HepG2 (cell line): ENCODE results near the gene KCTD8. TPM values are rescaled to one million over a fixed set of nuclear protein-coding genes. Genes with fewer than 3 reads are reported as not detected.

ENCODE experiments used
- CCDC6 ChIP-seq: sonication (generic); formaldehyde crosslinking; IDR thresholded peaks from 2 replicates; pipeline ENCODE4 v1.8.1; 2022; ENCODE audit warnings: mild to moderate bottlenecking, missing genetic modification reagents, moderate library complexity
- ELF1 ChIP-seq: sonication (generic); formaldehyde crosslinking; IDR thresholded peaks from 2 replicates; pipeline ENCODE4 v1.4.0; 2020; ENCODE audit warnings: missing genetic modification reagents
- FOSL2 ChIP-seq: sonication (generic); formaldehyde crosslinking; IDR thresholded peaks from 2 replicates; pipeline ENCODE4 v1.4.0; 2020; ENCODE audit warnings: missing genetic modification reagents
- GABPB1 ChIP-seq: IDR thresholded peaks from 2 replicates; pipeline ENCODE4 v1.6.1; 2016; ENCODE audit warnings: mild to moderate bottlenecking, missing genetic modification reagents, moderate library complexity, missing compliant biosample characterization
- HCFC1 ChIP-seq: fragments of 150-350 bp; IDR thresholded peaks from 2 replicates; pipeline ENCODE4 v1.6.1; 2014; ENCODE audit warnings: low read depth, low read length
- HOXA3 ChIP-seq: sonication (generic); formaldehyde crosslinking; IDR thresholded peaks from 2 replicates; pipeline ENCODE4 v1.5.0; 2020; ENCODE audit warnings: missing genetic modification reagents
- MAZ ChIP-seq, 2 experiments: sonication (generic) in 1 of 2; formaldehyde crosslinking in 1 of 2; IDR thresholded peaks; 2 replicates each; pipeline versions ENCODE4 v1.5.0 to v1.6.1; 2012 to 2020; ENCODE audit warnings: low read depth in 2 of 2, mild to moderate bottlenecking in 2 of 2, borderline replicate concordance in 1 of 2, improper control_type of control experiment in 1 of 2, low read length in 1 of 2, missing genetic modification reagents in 1 of 2, moderate library complexity in 1 of 2
- PPARG ChIP-seq: conservative IDR thresholded peaks from 2 replicates; pipeline ENCODE4 v1.6.1; 2016; ENCODE audit warnings: missing biosample characterization, missing genetic modification reagents
- SMYD3 ChIP-seq: sonication (generic); formaldehyde crosslinking; IDR thresholded peaks from 2 replicates; pipeline ENCODE4 v1.8.1; 2023; ENCODE audit warnings: mild to moderate bottlenecking, missing genetic modification reagents
- ZFP36 ChIP-seq: fragments of 150-350 bp; IDR thresholded peaks from 2 replicates; pipeline ENCODE4 v1.6.1; 2018; ENCODE audit warnings: borderline replicate concordance, low read length, low read depth; ENCODE audit not compliant: partially characterized antibody
- ZNF773 ChIP-seq: sonication (generic); formaldehyde crosslinking; IDR thresholded peaks from 2 replicates; pipeline ENCODE4 v1.4.0; 2020; ENCODE audit warnings: missing genetic modification reagents, borderline replicate concordance
- polyA plus RNA-seq, 8 experiments: library from polyadenylated mRNA; depleted of rRNA in 3 of 8; stranded (reverse) in 7 of 8; unstranded in 1 of 8; fragments of >200 nt; fragmentation: Illumina TruSeq in 4 of 8; extraction: Trizol in 4 of 8; gene quantifications; 2 replicates each; pipeline versions ENCODE4 v1.2.1 to v1.2.3, GENCODE V29; 2011 to 2016; ENCODE audit warnings: low read depth in 4 of 8, missing spikeins in 1 of 8, mixed read lengths in 1 of 8; ENCODE audit not compliant: insufficient read depth in 1 of 8
- total RNA-seq, 5 experiments: library from RNA; depleted of rRNA; stranded (reverse); fragments of >200 nt; fragmentation: Illumina TruSeq; extraction: Trizol; gene quantifications; 2 replicates each; pipeline ENCODE4 v1.2.3, GENCODE V29; 2016; ENCODE audit warnings: low read depth in 1 of 5
- TF ChIP-seq, protein P1 (sequence below): sonication (generic); formaldehyde crosslinking; IDR thresholded peaks from 2 replicates; pipeline ENCODE4 v1.4.0; 2020; ENCODE audit warnings: missing genetic modification reagents, borderline replicate concordance
- TF ChIP-seq, protein P2 (sequence below): sonication (generic); formaldehyde crosslinking; IDR thresholded peaks from 2 replicates; pipeline ENCODE4 v1.5.1; 2020; ENCODE audit warnings: mild to moderate bottlenecking, moderate library complexity, missing genetic modification reagents
- TF ChIP-seq, protein P3 (sequence below): sonication (generic); formaldehyde crosslinking; IDR thresholded peaks from 2 replicates; pipeline ENCODE4 v1.4.0; 2020; ENCODE audit warnings: missing genetic modification reagents, borderline replicate concordance
- TF ChIP-seq, protein P4 (sequence below): sonication (generic); formaldehyde crosslinking; IDR thresholded peaks from 2 replicates; pipeline ENCODE4 v1.4.0; 2020; ENCODE audit warnings: mild to moderate bottlenecking, low read depth, missing genetic modification reagents
- TF ChIP-seq, protein P5 (sequence below): sonication (generic); formaldehyde crosslinking; IDR thresholded peaks from 2 replicates; pipeline ENCODE4 v1.4.0; 2020; ENCODE audit warnings: mild to moderate bottlenecking, missing genetic modification reagents

KCTD8 gene
- total and polyA plus RNA-seq, 2 of the 13 experiments (the other 11 are each of a cell fraction or from before 2014, with no cell fraction given) = not detected

DNA sequence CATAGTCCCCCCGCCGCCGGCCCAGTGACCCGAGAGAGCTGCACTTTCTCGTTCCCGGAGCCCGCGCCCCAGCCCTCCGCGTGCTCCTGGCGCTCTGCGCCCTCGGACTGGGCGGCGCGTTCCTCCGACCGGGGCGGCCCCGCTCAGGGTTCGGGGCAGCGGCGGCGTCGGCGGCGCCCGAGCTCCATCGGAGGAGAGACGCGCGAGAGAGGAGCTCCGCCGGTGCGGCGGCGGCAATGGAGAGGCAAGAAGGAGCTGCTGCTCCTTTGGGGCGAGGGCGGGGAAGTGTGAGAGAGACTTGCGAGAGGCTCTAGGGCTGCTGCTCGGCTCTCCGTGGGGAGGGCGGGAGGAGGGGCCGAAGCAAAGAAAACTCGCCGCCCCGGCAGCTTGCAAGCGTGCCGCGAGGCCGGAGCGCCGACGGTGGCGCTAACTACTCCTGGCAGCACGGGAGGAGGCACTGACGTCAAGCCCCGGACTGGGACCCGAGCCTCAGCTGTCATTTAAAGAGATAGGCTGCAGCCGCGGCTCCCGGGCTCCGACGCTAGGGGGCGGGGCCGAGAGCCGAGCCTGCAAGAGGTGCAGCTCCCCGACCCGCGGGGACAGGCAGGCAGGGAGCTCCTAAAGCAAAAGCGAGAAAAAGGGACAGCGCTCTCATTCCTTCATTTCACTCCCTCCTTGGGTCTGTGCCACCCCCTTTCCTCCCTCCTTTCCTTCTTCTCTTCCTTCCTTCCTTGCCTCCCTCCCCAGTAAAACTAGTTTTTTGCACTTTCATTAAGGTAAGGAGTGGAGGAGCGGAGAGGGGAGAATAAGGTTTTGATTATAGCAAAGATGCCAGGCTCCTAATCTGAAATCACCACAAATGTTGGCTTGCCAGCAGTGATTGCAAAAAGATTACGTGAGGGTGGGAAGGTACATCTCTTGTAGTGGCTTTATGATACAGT is at the start of gene KCTD8 (continued):
- TF ChIP-seq MAZ (IDR thresholded peaks at IDR 0.05; ENCODE audit: borderline replicate concordance, low read depth, low read length) (no peak), MAZ (CRISPR knock-in tag; IDR thresholded peaks at IDR 0.05; ENCODE audit: low read depth) (no peak), ELF1 (no peak), SMYD3 (CRISPR knock-in tag) (no peak), GABPB1 (CRISPR knock-in tag) (peak; percentile 52; the same call in 1 of the 2 replicates), ZNF773 (no peak), HOXA3 (CRISPR knock-in tag) (peak; percentile 13; the same call in 1 of the 2 replicates), ZFP36 (no peak), FOSL2 (CRISPR knock-in tag) (0 out of 2 replicates have a peak, but pooled peaks have one; percentile 12), CCDC6 (CRISPR knock-in tag) (peak; percentile 37; the same call in 1 of the 2 replicates), PPARG (CRISPR knock-in tag) (no peak), HCFC1 (no peak)
- TF ChIP-seq, protein P1, sequence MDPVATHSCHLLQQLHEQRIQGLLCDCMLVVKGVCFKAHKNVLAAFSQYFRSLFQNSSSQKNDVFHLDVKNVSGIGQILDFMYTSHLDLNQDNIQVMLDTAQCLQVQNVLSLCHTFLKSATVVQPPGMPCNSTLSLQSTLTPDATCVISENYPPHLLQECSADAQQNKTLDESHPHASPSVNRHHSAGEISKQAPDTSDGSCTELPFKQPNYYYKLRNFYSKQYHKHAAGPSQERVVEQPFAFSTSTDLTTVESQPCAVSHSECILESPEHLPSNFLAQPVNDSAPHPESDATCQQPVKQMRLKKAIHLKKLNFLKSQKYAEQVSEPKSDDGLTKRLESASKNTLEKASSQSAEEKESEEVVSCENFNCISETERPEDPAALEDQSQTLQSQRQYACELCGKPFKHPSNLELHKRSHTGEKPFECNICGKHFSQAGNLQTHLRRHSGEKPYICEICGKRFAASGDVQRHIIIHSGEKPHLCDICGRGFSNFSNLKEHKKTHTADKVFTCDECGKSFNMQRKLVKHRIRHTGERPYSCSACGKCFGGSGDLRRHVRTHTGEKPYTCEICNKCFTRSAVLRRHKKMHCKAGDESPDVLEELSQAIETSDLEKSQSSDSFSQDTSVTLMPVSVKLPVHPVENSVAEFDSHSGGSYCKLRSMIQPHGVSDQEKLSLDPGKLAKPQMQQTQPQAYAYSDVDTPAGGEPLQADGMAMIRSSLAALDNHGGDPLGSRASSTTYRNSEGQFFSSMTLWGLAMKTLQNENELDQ (CRISPR knock-in tag) = no peak
- TF ChIP-seq, protein P2, sequence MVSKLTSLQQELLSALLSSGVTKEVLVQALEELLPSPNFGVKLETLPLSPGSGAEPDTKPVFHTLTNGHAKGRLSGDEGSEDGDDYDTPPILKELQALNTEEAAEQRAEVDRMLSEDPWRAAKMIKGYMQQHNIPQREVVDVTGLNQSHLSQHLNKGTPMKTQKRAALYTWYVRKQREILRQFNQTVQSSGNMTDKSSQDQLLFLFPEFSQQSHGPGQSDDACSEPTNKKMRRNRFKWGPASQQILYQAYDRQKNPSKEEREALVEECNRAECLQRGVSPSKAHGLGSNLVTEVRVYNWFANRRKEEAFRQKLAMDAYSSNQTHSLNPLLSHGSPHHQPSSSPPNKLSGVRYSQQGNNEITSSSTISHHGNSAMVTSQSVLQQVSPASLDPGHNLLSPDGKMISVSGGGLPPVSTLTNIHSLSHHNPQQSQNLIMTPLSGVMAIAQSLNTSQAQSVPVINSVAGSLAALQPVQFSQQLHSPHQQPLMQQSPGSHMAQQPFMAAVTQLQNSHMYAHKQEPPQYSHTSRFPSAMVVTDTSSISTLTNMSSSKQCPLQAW (CRISPR knock-in tag) = no peak
- TF ChIP-seq, protein P3, sequence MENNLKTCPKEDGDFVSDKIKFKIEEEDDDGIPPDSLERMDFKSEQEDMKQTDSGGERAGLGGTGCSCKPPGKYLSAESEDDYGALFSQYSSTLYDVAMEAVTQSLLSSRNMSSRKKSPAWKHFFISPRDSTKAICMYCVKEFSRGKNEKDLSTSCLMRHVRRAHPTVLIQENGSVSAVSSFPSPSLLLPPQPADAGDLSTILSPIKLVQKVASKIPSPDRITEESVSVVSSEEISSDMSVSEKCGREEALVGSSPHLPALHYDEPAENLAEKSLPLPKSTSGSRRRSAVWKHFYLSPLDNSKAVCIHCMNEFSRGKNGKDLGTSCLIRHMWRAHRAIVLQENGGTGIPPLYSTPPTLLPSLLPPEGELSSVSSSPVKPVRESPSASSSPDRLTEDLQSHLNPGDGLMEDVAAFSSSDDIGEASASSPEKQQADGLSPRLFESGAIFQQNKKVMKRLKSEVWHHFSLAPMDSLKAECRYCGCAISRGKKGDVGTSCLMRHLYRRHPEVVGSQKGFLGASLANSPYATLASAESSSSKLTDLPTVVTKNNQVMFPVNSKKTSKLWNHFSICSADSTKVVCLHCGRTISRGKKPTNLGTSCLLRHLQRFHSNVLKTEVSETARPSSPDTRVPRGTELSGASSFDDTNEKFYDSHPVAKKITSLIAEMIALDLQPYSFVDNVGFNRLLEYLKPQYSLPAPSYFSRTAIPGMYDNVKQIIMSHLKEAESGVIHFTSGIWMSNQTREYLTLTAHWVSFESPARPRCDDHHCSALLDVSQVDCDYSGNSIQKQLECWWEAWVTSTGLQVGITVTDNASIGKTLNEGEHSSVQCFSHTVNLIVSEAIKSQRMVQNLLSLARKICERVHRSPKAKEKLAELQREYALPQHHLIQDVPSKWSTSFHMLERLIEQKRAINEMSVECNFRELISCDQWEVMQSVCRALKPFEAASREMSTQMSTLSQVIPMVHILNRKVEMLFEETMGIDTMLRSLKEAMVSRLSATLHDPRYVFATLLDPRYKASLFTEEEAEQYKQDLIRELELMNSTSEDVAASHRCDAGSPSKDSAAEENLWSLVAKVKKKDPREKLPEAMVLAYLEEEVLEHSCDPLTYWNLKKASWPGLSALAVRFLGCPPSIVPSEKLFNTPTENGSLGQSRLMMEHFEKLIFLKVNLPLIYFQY (CRISPR knock-in tag) = no peak
- TF ChIP-seq, protein P4, sequence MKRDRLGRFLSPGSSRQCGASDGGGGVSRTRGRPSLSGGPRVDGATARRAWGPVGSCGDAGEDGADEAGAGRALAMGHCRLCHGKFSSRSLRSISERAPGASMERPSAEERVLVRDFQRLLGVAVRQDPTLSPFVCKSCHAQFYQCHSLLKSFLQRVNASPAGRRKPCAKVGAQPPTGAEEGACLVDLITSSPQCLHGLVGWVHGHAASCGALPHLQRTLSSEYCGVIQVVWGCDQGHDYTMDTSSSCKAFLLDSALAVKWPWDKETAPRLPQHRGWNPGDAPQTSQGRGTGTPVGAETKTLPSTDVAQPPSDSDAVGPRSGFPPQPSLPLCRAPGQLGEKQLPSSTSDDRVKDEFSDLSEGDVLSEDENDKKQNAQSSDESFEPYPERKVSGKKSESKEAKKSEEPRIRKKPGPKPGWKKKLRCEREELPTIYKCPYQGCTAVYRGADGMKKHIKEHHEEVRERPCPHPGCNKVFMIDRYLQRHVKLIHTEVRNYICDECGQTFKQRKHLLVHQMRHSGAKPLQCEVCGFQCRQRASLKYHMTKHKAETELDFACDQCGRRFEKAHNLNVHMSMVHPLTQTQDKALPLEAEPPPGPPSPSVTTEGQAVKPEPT (CRISPR knock-in tag) = no peak
- TF ChIP-seq, protein P5, sequence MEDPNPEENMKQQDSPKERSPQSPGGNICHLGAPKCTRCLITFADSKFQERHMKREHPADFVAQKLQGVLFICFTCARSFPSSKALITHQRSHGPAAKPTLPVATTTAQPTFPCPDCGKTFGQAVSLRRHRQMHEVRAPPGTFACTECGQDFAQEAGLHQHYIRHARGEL = no peak
